Fibroblast of mammary gland (primary cell): ENCODE results near the gene PPP2R2C.

ENCODE experiments used
- DNase-seq: peaks from one replicate; pipeline ENCODE4 v3.0.0-alpha.2; 2010; ENCODE audit warnings: low read depth
- H3K4me3 ChIP-seq: 2 replicates; pipeline ENCODE4 v1.5.1; 2011; ENCODE audit warnings: low read depth, mild to moderate bottlenecking, low read length, moderate library complexity; ENCODE audit not compliant: control insufficient read depth
- CTCF ChIP-seq: conservative IDR thresholded peaks from 2 replicates; pipeline ENCODE4 v1.5.1; 2011; ENCODE audit warnings: low read depth, low read length, inconsistent platforms; ENCODE audit not compliant: control insufficient read depth, insufficient read depth

The PPP2R2C gene

GRCh38 chr4:6301051-6301731 is 171.2 kb downstream of the PPP2R2C start:
- H3K4me3 ChIP-seq, result no peak overlapping the region
- DNase-seq, result no peak
- TF ChIP-seq CTCF, result no peak

- no peak for TF ChIP-seq CTCF
- no peak overlapping the region for H3K4me3 ChIP-seq
- DNase-seq, result no peak
Observed at GRCh38 chr4:6300359-6300758, 172.1 kb downstream of the PPP2R2C start.

- H3K4me3 ChIP-seq, result no peak overlapping the region
- TF ChIP-seq CTCF, result no peak
- no peak for DNase-seq
Observed at GRCh38 chr4:6299875-6300274, 172.5 kb downstream of the PPP2R2C start.

- TF ChIP-seq CTCF, result no peak
- DNase-seq, result no peak
- no peak overlapping the region for H3K4me3 ChIP-seq
Observed at GRCh38 chr4:6298852-6299251, 173.6 kb downstream of the PPP2R2C start.

- no peak overlapping the region for H3K4me3 ChIP-seq
- no peak for TF ChIP-seq CTCF
- DNase-seq, result no peak
Observed at GRCh38 chr4:6298035-6298434, 174.4 kb downstream of the PPP2R2C start.

GRCh38 chr4:6297266-6297815 is 175.1 kb downstream of the PPP2R2C start:
- no peak for TF ChIP-seq CTCF
- DNase-seq, result no peak

More at GRCh38 chr4:6297266-6297815, 175.1 kb downstream of the PPP2R2C start:
- no peak overlapping the region for H3K4me3 ChIP-seq
